ENCODE results near the gene MYL11. TPM values are rescaled to one million over a fixed set of nuclear protein-coding genes. Genes with fewer than 3 reads are reported as not detected.
A peak's percentile ranks its signal among the peaks of the same experiment; 100 is the strongest.

Gene MYL11
- total and polyA plus RNA-seq, 4 donors: 0.44 to 3.9 TPM; not detected in 2

DNA sequence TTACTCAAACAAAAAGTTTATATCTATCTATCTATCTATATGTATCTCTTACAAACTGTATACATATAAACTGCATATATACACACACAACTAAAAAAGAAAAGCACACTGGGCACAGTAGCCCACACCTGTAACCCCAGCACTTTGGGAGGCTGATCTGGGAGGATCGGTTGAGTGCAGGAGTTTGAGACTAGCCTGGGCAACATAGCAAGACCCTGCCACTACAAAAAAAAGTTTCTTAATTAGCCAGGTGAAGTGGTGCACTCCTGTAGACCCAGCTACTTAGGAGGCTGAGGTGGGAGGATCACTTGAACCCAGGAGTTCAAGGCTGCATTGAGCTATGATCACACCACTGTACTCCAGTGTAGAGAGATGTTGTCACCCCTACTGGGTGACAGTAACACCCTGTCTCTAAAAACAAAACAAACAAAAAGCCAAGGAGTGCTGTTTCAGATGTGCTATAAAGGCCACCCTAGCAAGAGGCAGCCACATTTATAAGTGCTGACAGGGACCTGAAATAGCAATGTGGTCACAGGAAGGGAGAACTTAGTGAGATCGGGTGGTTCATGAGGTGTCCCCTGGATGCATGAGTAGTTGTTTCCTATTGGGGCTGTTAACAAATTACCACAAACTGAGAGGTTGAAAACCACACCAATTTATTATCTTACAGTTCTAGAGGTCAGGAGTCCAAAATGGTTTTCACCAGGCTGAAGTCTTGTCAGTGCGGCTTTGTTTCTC, 24.3 kb upstream of the MYL11 start:
- H3K9ac ChIP-seq (ENCODE audit: insufficient read depth in 1 of 2, low read length in 2 of 2): no peak overlapping the region
- H3K9me3 ChIP-seq (ENCODE audit: control insufficient read depth in 4 of 4, insufficient read depth in 3 of 4, low read length in 3 of 4): no peaks in the 10 kb centered on the region
- no peak for DNase-seq
- H3K36me3 ChIP-seq (ENCODE audit: control insufficient read depth in 4 of 4, insufficient read depth in 4 of 4, low read length in 4 of 4): peaks cover 0 to 27% (median 16%) of the 10 kb centered on the region in 4 donors
- 69 to 83% methylated on average over 3 of the region's 3 CpGs for WGBS, 2 donors
- no peak for ATAC-seq (ENCODE audit: insufficient read depth, low FRiP score)
- H3K4me3 ChIP-seq: no peak overlapping the region
- H3K27me3 ChIP-seq (ENCODE audit: control insufficient read depth in 3 of 3, insufficient read depth in 3 of 3, low read length in 2 of 3): no peaks in the 10 kb centered on the region
- H3K27ac ChIP-seq (ENCODE audit: low read depth in 1 of 2, low read length in 1 of 2): no peak overlapping the region
- TF ChIP-seq, protein P1, sequence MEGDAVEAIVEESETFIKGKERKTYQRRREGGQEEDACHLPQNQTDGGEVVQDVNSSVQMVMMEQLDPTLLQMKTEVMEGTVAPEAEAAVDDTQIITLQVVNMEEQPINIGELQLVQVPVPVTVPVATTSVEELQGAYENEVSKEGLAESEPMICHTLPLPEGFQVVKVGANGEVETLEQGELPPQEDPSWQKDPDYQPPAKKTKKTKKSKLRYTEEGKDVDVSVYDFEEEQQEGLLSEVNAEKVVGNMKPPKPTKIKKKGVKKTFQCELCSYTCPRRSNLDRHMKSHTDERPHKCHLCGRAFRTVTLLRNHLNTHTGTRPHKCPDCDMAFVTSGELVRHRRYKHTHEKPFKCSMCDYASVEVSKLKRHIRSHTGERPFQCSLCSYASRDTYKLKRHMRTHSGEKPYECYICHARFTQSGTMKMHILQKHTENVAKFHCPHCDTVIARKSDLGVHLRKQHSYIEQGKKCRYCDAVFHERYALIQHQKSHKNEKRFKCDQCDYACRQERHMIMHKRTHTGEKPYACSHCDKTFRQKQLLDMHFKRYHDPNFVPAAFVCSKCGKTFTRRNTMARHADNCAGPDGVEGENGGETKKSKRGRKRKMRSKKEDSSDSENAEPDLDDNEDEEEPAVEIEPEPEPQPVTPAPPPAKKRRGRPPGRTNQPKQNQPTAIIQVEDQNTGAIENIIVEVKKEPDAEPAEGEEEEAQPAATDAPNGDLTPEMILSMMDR (IDR thresholded peaks at IDR 0.05; ENCODE audit: control extremely low read depth, extremely low read depth): no peak
- peaks cover 0 to 16% (median 8%) of the 10 kb centered on the region in 5 donors for H3K4me1 ChIP-seq (ENCODE audit: control insufficient read depth in 5 of 5, insufficient read depth in 5 of 5, low read length in 5 of 5)

DNA sequence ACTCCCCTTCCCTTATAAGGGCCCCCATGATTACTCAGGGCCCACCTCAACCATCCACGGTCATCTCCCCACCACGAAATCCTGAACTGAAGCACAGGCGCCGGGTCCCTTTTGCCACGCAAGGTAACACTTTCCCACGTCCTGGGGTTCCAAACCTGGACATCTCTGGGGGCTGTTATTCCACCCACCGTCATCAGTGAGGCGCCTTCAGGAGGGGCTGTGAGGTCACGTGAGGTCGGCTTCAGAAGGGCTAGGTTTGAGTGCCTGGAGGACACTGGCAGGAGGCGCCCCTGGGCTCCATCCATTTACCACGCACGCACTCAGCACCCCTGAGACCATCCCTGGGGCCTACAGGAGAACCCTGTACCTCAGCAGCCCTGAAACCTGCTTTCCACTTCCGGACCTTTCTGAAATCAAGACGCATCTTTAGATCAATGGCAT, 23.6 kb upstream of the MYL11 start:
- no peak for DNase-seq
- Histone ChIP-seq H3K27me3 (ENCODE audit: control insufficient read depth in 3 of 3, insufficient read depth in 3 of 3, low read length in 2 of 3) (no peaks in the 10 kb centered on the region), H3K9me3 (ENCODE audit: control insufficient read depth in 4 of 4, insufficient read depth in 3 of 4, low read length in 3 of 4) (no peaks in the 10 kb centered on the region), H3K36me3 (ENCODE audit: control insufficient read depth in 4 of 4, insufficient read depth in 4 of 4, low read length in 4 of 4) (peaks cover 0 to 27% (median 16%) of the 10 kb centered on the region in 4 donors), H3K4me1 (ENCODE audit: control insufficient read depth in 5 of 5, insufficient read depth in 5 of 5, low read length in 5 of 5) (peaks cover 4 to 23% (median 8%) of the 10 kb centered on the region in 5 donors), H3K27ac (ENCODE audit: low read depth in 1 of 2, low read length in 1 of 2) (no peak overlapping the region), H3K4me3 (no peak overlapping the region), H3K9ac (ENCODE audit: insufficient read depth in 1 of 2, low read length in 2 of 2) (no peak overlapping the region)
- 92 to 95% methylated on average over 15 of the region's 15 CpGs for WGBS, 2 donors
- TF ChIP-seq, protein P1 (IDR thresholded peaks at IDR 0.05; ENCODE audit: control extremely low read depth, extremely low read depth): no peak
- ATAC-seq (ENCODE audit: insufficient read depth, low FRiP score): no peak

DNA sequence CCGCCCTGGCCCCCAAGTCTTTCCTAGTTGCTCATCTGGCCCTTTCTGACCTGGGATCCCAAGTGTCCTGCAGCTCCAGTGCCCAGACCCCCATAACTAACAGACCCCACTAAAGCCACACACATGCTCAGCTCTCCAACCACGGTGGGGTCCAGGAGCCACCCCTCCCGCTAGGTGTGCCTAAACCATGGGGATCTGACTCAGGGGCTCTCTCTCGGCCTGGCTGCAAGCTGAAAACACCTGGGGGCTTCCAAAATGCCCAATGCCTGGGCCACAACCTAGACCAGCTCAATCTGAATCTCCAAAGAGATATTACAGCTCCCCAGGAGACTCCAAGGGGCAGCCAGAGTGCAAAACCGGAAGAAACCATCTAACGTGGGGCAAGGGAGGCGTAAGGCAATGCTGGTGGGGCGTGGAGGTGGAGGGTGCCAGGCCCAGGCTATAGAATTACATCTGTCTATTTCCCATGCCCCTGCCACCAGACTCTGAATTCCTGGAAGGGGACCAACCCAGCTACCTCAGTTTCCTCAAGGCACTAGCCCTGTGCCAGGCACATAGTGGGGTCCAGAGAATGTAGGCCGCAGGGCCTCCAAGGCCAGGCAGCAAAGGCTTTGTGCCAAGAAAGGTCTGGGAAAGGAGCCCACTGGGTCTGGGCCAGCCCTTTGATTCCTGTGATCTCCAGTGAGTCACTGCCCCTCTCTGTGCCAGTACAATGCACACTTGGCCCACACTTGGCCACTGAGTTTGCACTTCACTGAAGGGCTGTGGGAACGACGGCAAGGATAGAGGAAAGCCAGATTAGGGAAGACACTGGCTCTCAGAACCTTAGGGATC, 22.8 kb upstream of the MYL11 start:
- 69 to 86% methylated on average over 11 of the region's 11 CpGs for WGBS, 2 donors
- Histone ChIP-seq H3K27me3 (ENCODE audit: control insufficient read depth in 3 of 3, insufficient read depth in 3 of 3, low read length in 2 of 3) (no peaks in the 10 kb centered on the region), H3K27ac (ENCODE audit: low read depth in 1 of 2, low read length in 1 of 2) (peak overlapping the region; percentile 32 to 78), H3K4me1 (ENCODE audit: control insufficient read depth in 5 of 5, insufficient read depth in 5 of 5, low read length in 5 of 5) (peaks cover 5 to 30% (median 8%) of the 10 kb centered on the region in 5 donors), H3K36me3 (ENCODE audit: control insufficient read depth in 4 of 4, insufficient read depth in 4 of 4, low read length in 4 of 4) (peaks cover 0 to 27% (median 16%) of the 10 kb centered on the region in 4 donors), H3K9me3 (ENCODE audit: control insufficient read depth in 4 of 4, insufficient read depth in 3 of 4, low read length in 3 of 4) (no peaks in the 10 kb centered on the region), H3K9ac (ENCODE audit: insufficient read depth in 1 of 2, low read length in 2 of 2) (no peak overlapping the region), H3K4me3 (no peak overlapping the region)
- ATAC-seq (ENCODE audit: insufficient read depth, low FRiP score) (no peak), DNase-seq (peak; percentile 21 to 32 (median 28))
- TF ChIP-seq, protein P1 (IDR thresholded peaks at IDR 0.05; ENCODE audit: control extremely low read depth, extremely low read depth): no peak
